GM12878 (cell line): ENCODE data around the gene IARS2. TPM values are rescaled to one million over a fixed set of nuclear protein-coding genes. Genes with fewer than 3 reads are reported as not detected.

Source experiments
- ATAC-seq: fragments of 200-7000 bp; cut with Tn5 transposase; 3 replicates; pipeline ENCODE4 v1.9.1; 2020; ENCODE audit warnings: mild to moderate bottlenecking, moderate library complexity
- BruUV-seq: library from RNA; stranded (reverse); fragments of 400-500 nt; replicated peaks from 2 replicates; lab custom pipeline; 2021; lab: Mats Ljungman, UMichigan
- CTCF ChIA-PET: fragments of 300-600 bp; sonication (Branson Sonifier 250); formaldehyde crosslinking; extraction: SDS; loops from one replicate; lab custom pipeline; 2021; ENCODE audit warnings: inconsistent platforms; lab: Yijun Ruan, JAX
- POLR2A ChIA-PET: fragments of 350-600 bp; formaldehyde crosslinking; extraction: SDS; loops from one replicate; lab custom pipeline; 2021; ENCODE audit warnings: inconsistent platforms; lab: Charles Lee
- RAD21 ChIA-PET: fragments of 300-600 bp; sonication (Branson Sonifier 250); formaldehyde crosslinking; loops from one replicate; lab custom pipeline; 2023; ENCODE audit warnings: antibody characterized with exemption; ENCODE audit not compliant: unreplicated experiment; lab: Charles Lee
- SMC1A ChIA-PET: fragments of 300-600 bp; sonication (Branson Sonifier 250); formaldehyde crosslinking; loops from one replicate; lab custom pipeline; 2023; ENCODE audit not compliant: unreplicated experiment, uncharacterized antibody; lab: Charles Lee
- DNase-seq: peaks from one replicate; pipeline ENCODE4 v3.0.0-alpha.2; 2011; ENCODE audit warnings: low read depth, low spot score
- FAIRE-seq: peaks from 3 replicates; lab custom pipeline; 2011; peaks lifted over from hg19 to GRCh38; lab: Jason Lieb, UNC
- H2AFZ ChIP-seq: 2 replicates; pipeline ENCODE4 v1.6.0; 2011; ENCODE audit warnings: low read depth, low read length, control low read depth; ENCODE audit not compliant: control insufficient read depth
- H3K27ac ChIP-seq: 2 replicates; pipeline ENCODE4 v1.5.1; 2011; ENCODE audit warnings: control low read depth; ENCODE audit not compliant: control insufficient read depth, insufficient read depth
- H3K27me3 ChIP-seq, 2 experiments: replicated peaks in 1 of 2; 2 replicates each; pipeline versions ENCODE4 v1.6.0 to v1.6.1; 2011; ENCODE audit warnings: low read length in 1 of 2; ENCODE audit not compliant: control insufficient read depth in 2 of 2, insufficient read depth in 2 of 2
- H3K36me3 ChIP-seq, 2 experiments: 2 replicates each; pipeline ENCODE4 v1.5.1; 2011; ENCODE audit warnings: low read length in 1 of 2; ENCODE audit not compliant: control insufficient read depth in 2 of 2, insufficient read depth in 2 of 2
- H3K4me1 ChIP-seq: 2 replicates; pipeline ENCODE4 v1.6.1; 2011; ENCODE audit warnings: mild to moderate bottlenecking, low read length, moderate library complexity, mixed read lengths; ENCODE audit not compliant: control insufficient read depth, insufficient read depth
- H3K4me2 ChIP-seq: 2 replicates; pipeline ENCODE4 v1.6.0; 2011; ENCODE audit warnings: control low read depth; ENCODE audit not compliant: control insufficient read depth, insufficient read depth
- H3K4me3 ChIP-seq: fragments of 200-600 bp; sonication (generic); 2 replicates; pipeline ENCODE4 v1.5.1; 2016
- H3K79me2 ChIP-seq: 2 replicates; pipeline ENCODE4 v1.6.0; 2011; ENCODE audit warnings: low read length; ENCODE audit not compliant: control insufficient read depth, insufficient read depth
- H3K9ac ChIP-seq: 2 replicates; pipeline ENCODE4 v1.8.0; 2011; ENCODE audit warnings: low read length, control low read depth, mixed read lengths; ENCODE audit not compliant: control insufficient read depth, insufficient read depth
- H3K9me3 ChIP-seq: replicated peaks from 3 replicates; pipeline ENCODE4 v1.5.1; 2011; ENCODE audit warnings: mild to moderate bottlenecking, low read length; ENCODE audit not compliant: control insufficient read depth, insufficient read depth
- H4K20me1 ChIP-seq: 2 replicates; pipeline ENCODE4 v1.6.0; 2011; ENCODE audit not compliant: control insufficient read depth, insufficient read depth
- CEBPZ ChIP-seq: fragments of 150-350 bp; IDR thresholded peaks from 2 replicates; pipeline ENCODE4 v1.6.1; 2016; ENCODE audit warnings: low read depth, low read length
- CREB1 ChIP-seq: IDR thresholded peaks from 2 replicates; pipeline ENCODE4 v1.6.1; 2012; ENCODE audit warnings: low read depth, mild to moderate bottlenecking, inconsistent platforms
- FOXM1 ChIP-seq: IDR thresholded peaks from 2 replicates; pipeline ENCODE4 v1.6.1; 2012; ENCODE audit warnings: low read depth, mild to moderate bottlenecking, inconsistent platforms, low read length, moderate library complexity
- IKZF1 ChIP-seq: fragments of 450-650 bp; conservative IDR thresholded peaks from 2 replicates; pipeline ENCODE4 v1.6.1; 2017; ENCODE audit warnings: antibody characterized with exemption, mild to moderate bottlenecking
- KDM1A ChIP-seq: fragments of 200-600 bp; sonication (generic); IDR thresholded peaks from 2 replicates; pipeline ENCODE4 v1.6.1; 2016; ENCODE audit warnings: borderline replicate concordance
- NBN ChIP-seq: fragments of 450-650 bp; IDR thresholded peaks from 2 replicates; pipeline ENCODE4 v1.6.1; 2016
- NFIC ChIP-seq: IDR thresholded peaks from 2 replicates; pipeline ENCODE4 v1.6.1; 2012; ENCODE audit warnings: low read depth, mild to moderate bottlenecking, inconsistent platforms, low read length, moderate library complexity
- NFYA ChIP-seq: IDR thresholded peaks from 2 replicates; pipeline ENCODE4 v1.6.1; 2011; ENCODE audit warnings: low read depth, mild to moderate bottlenecking, low read length, improper control_type of control experiment, borderline replicate concordance
- NR2F1 ChIP-seq: fragments of 450-650 bp; conservative IDR thresholded peaks from 2 replicates; pipeline ENCODE4 v1.6.1; 2017; ENCODE audit warnings: mild to moderate bottlenecking
- PAX5 ChIP-seq: IDR thresholded peaks from 2 replicates; pipeline ENCODE4 v1.6.1; 2011; ENCODE audit warnings: low read depth, low read length, borderline replicate concordance
- RELA ChIP-seq: fragments of 450-650 bp; IDR thresholded peaks from 2 replicates; pipeline ENCODE4 v1.8.0; 2014; ENCODE audit warnings: borderline replicate concordance; ENCODE audit not compliant: partially characterized antibody
- SIX5 ChIP-seq: IDR thresholded peaks from 2 replicates; pipeline ENCODE4 v1.6.1; 2011; ENCODE audit warnings: mild to moderate bottlenecking, low read depth, low read length, moderate library complexity; ENCODE audit not compliant: severe bottlenecking
- SMAD5 ChIP-seq: IDR thresholded peaks from 2 replicates; pipeline ENCODE4 v1.6.1; 2016; ENCODE audit warnings: antibody characterized with exemption, low read depth
- SRF ChIP-seq, 2 experiments: IDR thresholded peaks; 2 replicates each; pipeline ENCODE4 v1.6.1; 2011; ENCODE audit warnings: low read depth in 2 of 2, low read length in 2 of 2, mild to moderate bottlenecking in 1 of 2, moderate library complexity in 1 of 2
- ZSCAN29 ChIP-seq: fragments of 450-650 bp; IDR thresholded peaks from 2 replicates; pipeline ENCODE4 v1.6.1; 2017; ENCODE audit warnings: mild to moderate bottlenecking, moderate library complexity
- WGBS: methylation state at CpG from one replicate; pipeline ENCODE4 v1.1.6; 2016; ENCODE audit warnings: low lambda C conversion rate; ENCODE audit not compliant: insufficient replicate concordance, insufficient coverage; ENCODE audit errors: missing lambda C conversion rate; 5-methylcytosine and 5-hydroxymethylcytosine counted together
- in situ Hi-C: fragments of 300-500 bp; cut with MboI; formaldehyde crosslinking; loops from 9 replicates; pipeline ENCODE4 v1.14.3; 2018; ENCODE audit warnings: mixed read lengths
- intact Hi-C: fragments of 100-400 bp; cut with micrococcal nuclease; formaldehyde crosslinking; loops from one replicate; pipeline ENCODE4 v1.14.2; 2022; ENCODE audit not compliant: unreplicated experiment
- polyA plus RNA-seq, 11 experiments: library from polyadenylated mRNA; depleted of rRNA in 4 of 11; unstranded in 6 of 11; stranded (reverse) in 5 of 11; fragments of >200 nt; fragmentation: Nextera tagmentation in 4 of 11; fragmentation: Illumina TruSeq in 1 of 11; extraction: Ambion mirVana in 4 of 11; extraction: Trizol in 1 of 11; gene quantifications; 1 replicate in 1 of 11; 2 replicates in 10 of 11; pipeline versions ENCODE4 v1.2.1 to v1.2.3, GENCODE V29; 2011 to 2016; ENCODE audit warnings: inconsistent platforms in 2 of 11, missing spikeins in 2 of 11, low read depth in 1 of 11
- total RNA-seq, 4 experiments: library from RNA; depleted of rRNA in 3 of 4; stranded (reverse); fragments of >200 nt in 3 of 4; fragmentation: Illumina TruSeq in 1 of 4; extraction: Trizol in 1 of 4; gene quantifications; 2 replicates each; pipeline versions ENCODE4 v1.2.1 to v1.2.3, GENCODE V29; 2013 to 2021

IARS2 gene
- total and polyA plus RNA-seq, 10 of the 15 experiments (the other 5 are each of a cell fraction or from before 2014, with no cell fraction given): 23.7 to 100 (median 66.8) TPM

GRCh38 chr1:220046052-220046930 lies 47.6 kb upstream of the IARS2 start, which contains the start of gene EPRS1 (continued):
- TF ChIP-seq CREB1 (peak; percentile 96), IKZF1 (peak; percentile 65; the same call in 1 of the 2 replicates), SIX5 (peak; percentile 39), SRF (IDR thresholded peaks at IDR 0.05; ENCODE audit: low read depth in 2 of 2, low read length in 2 of 2) (0 out of 4 replicates have a peak, but pooled peaks of 1 of the 2 experiments have one; percentile 12), NR2F1 (peak; percentile 69), NFIC (0 out of 2 replicates have a peak, but pooled peaks have one; percentile 38), KDM1A (no peak), PAX5 (no peak; the same call in 1 of the 2 replicates)

- no TSS peak for BruUV-seq
- POLR2A ChIA-PET: no interaction called here
- in situ Hi-C loops (no loop called here), intact Hi-C loops (no loop called here)
- no peaks in the 10 kb centered on the region for H3K9me3 ChIP-seq
- no peaks in the 10 kb centered on the region for H3K79me2 ChIP-seq
- RAD21 ChIA-PET: no interaction called here
- CTCF ChIA-PET: no interaction called here
- SMC1A ChIA-PET: no interaction called here
- H3K27ac ChIP-seq: no peak overlapping the region
- TF ChIP-seq ZSCAN29: no peak
- no peak for TF ChIP-seq FOXM1
- TF ChIP-seq RELA: no peak
- TF ChIP-seq NBN: no peak
- TF ChIP-seq NFYA: no peak
- TF ChIP-seq CEBPZ: no peak
- no peak for TF ChIP-seq SMAD5
- no peak for TF ChIP-seq NFIC
- DNase-seq: no peak
- no peak overlapping the region for H3K4me2 ChIP-seq
- no peak overlapping the region for H3K9ac ChIP-seq
- peaks cover 0 to 8% of the 10 kb centered on the region in 2 experiments; a peak in 1 of 4 replicates for H3K36me3 ChIP-seq
- no peaks in the 10 kb centered on the region for H4K20me1 ChIP-seq
- H3K4me1 ChIP-seq: no peaks in the 10 kb centered on the region
- H3K27me3 ChIP-seq: no peaks in the 10 kb centered on the region
- no peak overlapping the region for H3K4me3 ChIP-seq
- FAIRE-seq: no peak
- no peak for ATAC-seq
- H2AFZ ChIP-seq: no peak overlapping the region
- 100% methylated on average over 1 of the region's 1 CpG for WGBS
Measured at GRCh38 chr1:220056374-220056773, 37.6 kb upstream of the IARS2 start.
